HG02852 (cell line): ENCODE measurements around the gene SLC6A8.
"Not testable (repeated sequence)": the region's sequence is repeated elsewhere in the genome, so short reads cannot be mapped to it uniquely, and the experiment has no call there.

Source experiments
- ATAC-seq: cut with Tn5 transposase; IDR thresholded peaks from one replicate; pipeline ENCODE4 v1.9.1; 2021; ENCODE audit warnings: mild to moderate bottlenecking, moderate library complexity; ENCODE audit not compliant: unreplicated experiment

SLC6A8 gene

DNA sequence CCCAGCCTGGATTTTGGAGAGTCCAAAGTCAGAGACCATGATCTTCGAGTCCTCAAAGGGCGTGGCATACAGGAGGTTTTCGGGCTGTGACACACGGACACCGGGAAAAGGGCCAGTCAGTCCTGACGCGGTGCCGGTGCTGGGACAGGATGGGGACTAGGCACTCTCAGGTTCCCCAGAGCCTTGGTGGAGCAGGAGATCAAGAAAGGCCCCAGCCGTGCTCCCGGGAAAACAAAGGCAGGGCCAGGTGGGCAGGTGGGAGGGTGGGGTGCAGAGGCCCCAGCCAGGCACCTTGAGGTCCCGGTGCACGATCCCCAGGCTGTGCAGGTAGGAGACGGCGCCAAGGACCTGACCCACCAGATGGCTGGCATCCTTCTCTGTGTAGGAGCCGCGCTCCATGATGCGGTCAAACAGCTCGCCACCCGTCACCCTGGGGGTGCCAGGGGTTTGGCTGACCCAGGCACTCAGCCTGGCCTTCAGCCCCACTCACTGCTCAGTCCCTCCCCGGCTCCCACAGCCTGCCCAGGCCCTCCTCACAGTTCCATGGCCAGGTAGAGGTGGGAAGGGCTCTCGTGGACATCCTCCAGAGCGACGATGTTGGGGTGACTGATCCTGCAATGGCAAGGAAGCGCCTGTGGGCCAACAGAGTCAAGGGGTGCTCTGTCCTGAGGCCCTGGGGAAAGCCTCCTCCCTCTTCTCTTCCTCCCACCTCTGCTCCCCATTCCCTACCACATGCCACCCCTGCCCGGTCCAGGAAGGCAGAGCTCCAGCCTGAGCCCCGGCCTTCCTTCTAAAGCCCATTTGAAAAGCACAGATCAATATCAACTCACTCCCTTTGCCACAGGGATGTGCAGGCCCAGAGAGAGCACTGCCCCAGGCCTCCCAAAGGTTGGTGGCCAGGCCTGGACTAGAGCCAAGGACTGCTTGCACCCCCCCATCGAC, 15.9 kb upstream of the SLC6A8 start:
- no peak for ATAC-seq

DNA sequence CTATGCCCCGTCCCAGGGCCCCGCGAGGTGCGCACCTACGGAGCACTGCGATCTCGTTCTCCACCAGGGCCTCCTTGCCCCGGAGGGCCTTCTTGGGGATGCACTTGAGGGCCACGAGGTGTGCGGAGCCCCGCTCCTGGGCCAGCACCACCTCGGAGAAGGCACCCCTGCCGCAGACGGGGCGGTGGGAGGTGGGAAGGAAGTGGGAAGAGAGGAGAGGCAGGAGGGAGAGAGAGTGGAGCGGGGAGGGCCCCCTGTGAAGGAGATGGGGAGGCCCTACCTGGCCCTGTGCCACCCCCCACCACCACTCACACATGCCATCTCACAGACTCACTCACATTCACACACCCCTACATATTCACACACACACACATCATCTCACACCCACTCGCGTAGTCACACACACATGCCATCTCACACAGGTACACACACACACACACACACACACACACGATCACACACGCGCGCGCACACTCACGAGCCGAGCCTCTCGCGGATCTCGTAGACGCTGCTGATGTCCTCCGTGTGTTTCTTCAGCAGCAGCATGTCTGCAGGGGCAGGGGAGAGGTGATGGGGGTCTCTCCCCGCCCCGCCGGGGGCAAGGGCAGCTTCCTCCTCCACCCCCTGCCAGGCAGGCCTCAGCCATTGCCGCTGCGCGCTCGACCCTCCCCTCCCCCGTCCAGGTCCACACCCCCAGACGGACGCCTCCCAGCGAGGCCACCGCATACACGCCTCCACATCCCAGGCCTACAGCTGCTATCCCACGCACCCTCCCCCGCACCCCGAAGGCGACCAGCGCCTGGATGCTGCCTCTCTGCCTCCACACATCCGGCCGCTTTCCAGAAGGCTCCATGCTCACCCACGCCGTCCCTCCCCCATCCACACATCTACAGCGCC, 14.9 kb upstream of the SLC6A8 start:
- no peak for ATAC-seq

DNA sequence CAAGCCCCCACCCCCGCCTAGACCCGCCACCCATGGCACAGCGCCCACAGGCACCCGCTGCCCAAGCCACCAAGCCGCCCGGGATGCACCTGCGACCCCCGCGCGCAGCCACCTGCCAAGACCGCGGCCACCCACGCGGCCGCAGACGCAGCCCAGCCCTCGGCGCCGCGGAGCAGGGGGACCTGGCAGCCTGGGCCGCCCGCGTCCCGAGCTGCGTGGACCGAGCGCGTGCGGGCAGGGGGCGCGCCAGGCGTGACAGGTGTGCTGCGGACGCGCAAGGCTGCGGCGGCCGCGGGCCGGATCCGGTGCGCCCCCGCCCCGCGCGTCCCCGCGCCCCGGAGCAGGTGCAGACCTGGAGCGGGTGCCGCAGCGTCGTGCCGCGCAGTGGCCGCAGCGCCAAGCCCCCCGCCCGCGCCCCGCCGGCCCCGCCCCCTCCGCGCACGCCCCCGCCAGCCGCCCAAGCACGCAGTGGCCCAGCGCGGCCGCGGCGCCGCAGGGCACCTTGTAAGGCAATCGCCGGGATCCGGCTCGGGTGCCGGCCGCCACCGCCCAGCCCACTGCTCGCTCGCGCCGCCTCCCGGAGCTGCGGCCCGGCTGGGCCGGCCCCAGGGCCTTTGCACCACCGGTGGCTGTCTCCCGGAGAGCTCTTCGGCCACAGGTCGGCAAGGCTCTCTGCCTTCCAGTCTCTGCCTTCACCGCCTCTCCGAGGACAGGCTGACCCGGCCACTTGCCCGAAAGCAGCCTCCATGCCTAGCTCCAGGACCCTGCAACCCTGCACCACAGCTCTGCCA, 14.1 kb upstream of the SLC6A8 start, which contains the start of gene PNCK:
Gene PNCK (minus strand): TSS at position 386 of the 791 bp plus-strand sequence. CDS start 737 bp downstream, outside the sequence.
- ATAC-seq = no peak

DNA sequence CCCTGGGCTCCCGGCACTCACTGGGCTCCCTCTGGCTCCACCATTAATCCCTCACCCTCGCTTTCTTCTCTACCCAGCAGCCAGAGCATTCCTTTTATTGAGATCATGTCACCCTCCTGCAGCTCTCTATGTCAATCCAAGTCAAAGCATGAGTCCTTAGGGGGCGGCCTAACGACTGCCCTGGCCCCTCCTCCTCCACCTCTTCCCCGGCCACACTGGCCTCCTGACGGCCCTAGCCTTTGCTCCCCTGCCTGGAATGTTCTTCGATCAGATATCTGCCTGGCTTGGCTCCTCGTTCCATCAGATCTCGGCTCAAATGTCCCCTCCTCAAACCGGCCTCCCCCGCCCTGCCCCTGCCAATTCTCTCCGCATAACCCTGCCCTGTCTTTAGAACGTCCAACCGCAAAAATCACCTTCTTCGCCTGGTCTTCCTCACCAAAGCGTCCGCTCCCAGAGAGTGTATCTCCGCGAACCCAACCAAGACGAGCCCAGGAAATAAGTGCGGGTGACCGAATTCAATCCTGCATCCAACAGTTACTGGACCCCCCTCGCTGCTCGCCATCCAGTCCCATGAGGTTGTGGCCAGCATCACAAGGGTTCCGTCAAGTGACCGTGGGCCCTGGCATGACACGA, 13.4 kb upstream of the SLC6A8 start:
- no peak for ATAC-seq

DNA sequence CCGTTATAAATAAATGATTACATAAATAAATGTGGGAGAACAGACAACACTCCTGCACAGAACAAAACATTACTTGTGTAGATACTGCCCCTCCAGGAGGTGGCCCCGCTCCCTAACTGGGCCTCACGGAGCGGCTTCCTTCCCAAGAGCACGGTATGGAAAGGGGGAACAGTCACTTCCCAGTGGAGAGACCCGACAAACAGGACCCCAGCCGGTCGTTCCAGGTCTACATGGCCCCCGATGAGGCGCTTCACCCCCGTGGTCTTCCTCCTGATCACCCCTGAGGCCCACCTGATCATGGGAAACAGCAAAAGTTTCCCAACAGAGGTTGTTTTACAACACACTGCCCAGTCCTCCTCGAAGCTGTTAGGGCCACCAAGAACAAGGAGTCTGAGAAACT, 6.6 kb upstream of the SLC6A8 start:
- ATAC-seq = no peak

DNA sequence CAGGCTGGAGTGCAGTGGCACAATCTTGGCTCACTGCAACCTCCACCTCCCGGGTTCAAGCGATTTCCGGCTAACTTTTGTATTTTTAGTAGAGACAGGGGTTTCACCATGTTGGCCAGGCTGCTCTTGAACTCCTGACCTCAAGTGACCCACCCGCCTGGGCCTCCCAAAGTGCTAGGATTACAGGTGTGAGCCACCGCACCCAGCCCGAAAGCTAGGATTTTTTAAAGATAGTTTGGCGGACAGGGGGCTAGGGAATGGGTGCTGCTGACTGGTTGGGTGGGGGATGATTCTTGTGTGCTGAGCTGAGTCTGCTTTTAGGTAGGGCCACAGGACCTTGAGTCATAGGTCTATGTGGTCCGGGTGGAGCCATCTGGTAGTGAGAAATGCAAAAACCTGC, 4.2 kb upstream of the SLC6A8 start:
- ATAC-seq = not testable (repeated sequence)

DNA sequence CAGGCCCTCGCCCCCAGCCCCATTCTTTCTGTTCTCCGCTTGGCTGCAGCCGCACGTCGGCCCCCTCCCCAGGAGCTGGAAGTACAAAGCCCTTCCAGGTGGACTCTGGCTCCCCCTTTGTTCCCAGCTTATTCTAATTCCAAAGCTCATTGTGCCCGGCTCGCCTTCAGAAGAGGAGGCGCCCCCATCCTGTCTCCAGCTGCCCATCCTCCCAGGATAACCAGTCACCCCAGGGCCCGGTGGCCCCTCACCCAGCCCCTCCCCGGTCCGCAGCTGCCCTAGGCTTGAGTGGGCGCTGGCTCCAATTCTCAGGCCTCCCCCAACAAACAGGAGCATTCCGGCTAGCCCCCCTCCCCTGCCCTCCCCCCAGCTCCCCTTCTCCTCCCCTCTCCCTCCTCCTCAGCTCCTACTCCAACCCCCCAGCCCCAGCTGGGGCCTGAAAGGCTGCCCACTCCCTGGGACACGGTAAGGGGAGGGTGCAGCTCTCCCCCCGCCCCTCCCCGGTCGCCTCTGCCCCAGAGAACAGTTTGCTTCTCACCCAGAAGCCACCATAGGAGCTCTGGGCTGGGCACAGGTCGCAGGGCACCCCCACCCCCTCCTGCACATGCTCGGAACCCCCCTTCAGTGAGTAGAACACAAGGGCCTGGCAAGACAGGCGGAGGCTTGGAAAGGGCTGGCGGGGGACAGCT, 3.1 kb upstream of the SLC6A8 start:
- no peak for ATAC-seq

DNA sequence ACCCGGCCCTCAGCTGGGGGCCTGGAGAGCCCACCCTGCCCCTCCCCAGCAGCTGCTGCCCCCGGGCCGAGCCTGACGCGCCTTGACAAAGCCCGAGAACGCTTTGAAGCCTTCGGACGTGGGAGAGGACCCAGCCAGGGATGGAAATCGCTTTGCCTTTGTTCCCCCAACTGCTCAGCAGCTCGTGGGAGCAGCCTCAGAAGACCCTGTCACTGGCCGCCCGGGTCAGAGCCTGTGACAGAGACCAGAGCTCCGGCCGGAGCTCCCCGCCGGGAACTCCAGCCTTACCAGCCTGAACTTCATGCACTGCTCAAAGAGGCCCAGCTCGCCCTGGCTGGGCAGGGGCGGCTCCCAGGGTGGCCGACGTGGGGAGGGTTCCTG, 2.6 kb upstream of the SLC6A8 start:
- no peak for ATAC-seq

DNA sequence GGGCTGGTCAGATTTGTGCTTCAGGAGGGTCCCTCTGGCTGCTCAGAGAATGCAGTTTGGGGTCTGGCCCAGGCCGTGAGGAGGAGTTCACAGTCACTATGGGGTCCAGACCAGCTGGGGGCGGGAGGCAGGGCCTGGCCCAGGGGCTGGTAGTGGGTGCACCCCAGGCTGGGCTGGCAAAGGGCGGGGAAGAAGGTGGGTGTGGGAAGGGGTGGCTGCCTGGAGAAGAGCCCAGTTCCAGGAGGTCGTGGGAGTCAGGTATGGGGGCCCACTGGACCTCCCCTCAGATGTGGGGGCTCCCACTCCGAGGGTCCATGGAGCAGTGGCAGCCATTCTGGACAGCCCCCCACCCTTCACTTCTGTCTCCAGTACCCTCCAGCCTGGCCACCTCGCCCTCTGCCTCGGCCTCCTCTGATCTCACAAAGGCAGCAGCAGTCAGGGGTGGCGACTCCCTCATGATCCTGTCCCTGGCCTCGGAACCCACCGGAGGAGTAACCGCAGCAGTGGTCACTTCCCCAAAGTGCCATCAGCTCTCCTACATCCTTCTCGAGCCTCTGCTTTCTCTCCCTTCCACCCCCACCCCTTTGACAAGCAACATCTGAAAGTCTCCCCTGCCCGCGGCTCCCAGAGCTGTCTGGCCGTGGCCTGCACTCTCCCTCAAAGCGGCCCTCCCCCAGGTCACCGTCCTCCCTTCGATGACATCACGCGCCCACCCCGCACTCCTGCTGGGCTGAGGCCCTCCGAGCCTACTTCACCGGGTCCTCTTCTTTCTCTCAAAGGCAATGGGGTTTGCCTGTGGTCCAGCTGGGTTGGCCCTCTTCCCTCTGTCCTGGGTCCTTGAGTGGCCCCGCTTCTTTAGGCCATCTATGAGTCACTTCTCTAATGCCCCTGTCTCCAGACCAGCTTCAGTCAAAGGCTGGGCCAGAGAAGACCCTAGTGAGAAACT, 1.7 kb upstream of the SLC6A8 start:
- no peak for ATAC-seq

DNA sequence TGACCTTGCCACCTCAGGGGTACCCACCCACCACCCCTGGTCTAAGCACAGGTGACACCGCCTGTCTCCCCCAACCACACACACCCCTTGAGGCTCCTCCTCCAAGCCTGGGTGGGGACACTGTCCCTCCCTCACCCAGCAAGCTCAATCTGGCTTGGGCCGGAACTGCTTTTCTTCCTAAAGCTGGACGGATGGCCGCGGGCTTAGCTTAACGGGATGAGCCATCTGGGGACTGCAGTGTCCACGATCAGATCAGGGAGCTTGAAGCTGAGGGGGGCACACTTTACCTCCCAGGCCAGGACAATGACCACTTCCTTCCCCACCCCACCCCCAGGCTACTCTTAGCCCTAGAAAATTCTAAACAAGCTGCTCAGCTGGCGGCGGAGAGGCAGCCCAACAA, 1.0 kb upstream of the SLC6A8 start:
- ATAC-seq = no peak

DNA sequence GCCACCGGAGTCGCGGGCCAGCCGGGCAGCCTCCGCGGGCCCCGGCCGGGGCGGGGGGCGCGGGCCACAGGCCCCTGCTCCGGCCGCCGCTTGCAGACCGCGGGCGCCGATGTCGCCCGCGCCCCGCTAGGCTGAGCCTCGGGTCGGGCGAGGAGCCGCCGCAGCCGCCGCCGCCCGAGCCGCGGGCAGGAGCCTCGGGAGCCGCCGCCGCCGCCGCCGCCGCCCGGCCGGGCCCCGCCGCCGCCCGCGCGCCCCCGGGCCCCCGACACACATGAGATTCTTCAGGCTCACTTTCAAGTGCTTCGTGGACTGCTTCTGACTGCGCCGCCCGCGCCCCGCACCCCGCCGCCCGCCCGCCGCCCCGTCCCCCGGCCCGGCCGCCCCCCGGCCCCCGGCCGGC, 345 bp downstream of the SLC6A8 start:
- ATAC-seq = no peak

DNA sequence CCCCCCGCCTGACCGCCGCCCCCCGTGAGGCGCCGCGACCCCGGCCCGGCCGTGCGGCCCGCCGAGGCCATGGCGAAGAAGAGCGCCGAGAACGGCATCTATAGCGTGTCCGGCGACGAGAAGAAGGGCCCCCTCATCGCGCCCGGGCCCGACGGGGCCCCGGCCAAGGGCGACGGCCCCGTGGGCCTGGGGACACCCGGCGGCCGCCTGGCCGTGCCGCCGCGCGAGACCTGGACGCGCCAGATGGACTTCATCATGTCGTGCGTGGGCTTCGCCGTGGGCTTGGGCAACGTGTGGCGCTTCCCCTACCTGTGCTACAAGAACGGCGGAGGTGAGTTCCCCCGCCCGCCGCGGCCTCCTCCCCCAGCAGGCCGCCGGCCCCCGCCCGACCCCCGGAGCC, 780 bp downstream of the SLC6A8 start:
- no peak for ATAC-seq

DNA sequence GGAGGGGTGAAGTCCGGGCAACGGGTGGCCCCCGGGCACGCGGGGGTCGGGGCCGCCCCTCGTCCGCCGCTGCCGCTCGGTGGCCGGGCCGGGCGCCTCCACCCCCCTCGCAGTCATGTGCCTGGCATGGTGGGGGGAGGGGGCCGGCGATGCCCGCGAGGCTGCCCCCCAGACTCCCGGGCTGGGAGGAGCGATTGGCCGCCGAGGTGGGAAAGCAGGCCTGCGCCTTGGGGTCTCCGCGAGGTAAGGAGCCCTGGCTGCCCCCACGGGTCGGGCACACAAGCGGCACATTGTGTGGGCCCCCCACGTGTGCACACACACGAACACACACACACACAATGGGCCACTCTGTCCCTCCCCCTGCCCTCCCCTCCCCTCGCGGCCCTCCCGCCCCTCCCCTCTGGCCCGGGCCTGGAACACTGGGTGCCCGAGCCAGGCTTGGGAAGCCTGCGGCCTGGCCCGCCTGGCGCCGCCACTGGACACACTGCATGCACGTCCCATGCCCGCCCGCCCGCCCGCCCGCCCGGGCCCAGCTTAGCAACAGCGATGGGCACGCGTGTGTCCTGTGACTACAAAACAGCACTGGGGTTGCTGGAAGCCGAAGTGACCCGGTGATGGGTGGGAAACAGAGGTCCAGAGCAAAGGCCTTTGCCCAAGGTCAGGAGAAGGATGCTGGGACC, 1.3 kb downstream of the SLC6A8 start:
- no peak for ATAC-seq

DNA sequence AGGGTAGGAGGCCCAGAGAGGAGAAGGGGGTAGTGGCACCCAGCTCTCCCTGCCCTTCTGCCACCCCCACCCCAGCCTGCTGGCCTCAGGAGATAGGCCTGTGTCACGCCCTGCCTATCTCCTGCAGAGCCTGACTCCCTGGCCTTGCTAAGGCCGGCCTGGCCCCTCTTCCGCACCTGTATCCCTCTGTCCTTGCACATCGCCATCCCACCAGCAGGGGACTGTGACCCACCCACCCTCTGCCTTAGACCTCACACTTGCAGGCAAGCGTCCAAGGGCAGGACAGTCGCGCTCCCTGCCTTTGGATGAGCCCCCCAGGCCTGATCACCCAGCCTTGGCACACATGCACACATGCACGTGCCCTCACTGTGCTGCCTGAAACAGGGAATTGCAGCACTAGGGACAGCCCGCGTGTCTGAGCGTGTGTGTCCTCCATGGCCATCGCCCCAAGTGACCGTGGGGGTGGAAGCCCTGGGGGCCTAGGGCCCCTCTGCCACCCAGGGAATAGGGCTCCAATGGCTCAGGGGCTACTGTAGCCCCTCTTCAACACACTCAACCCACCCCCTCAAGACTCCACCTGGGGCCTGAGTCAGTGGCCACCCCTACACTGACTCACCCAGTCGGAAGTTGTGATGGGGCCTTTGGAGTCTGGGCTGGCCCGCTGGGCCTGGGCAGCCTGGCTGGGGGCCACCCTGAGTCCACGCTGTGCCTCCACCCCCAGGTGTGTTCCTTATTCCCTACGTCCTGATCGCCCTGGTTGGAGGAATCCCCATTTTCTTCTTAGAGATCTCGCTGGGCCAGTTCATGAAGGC, 2.1 kb downstream of the SLC6A8 start:
- no peak for ATAC-seq

DNA sequence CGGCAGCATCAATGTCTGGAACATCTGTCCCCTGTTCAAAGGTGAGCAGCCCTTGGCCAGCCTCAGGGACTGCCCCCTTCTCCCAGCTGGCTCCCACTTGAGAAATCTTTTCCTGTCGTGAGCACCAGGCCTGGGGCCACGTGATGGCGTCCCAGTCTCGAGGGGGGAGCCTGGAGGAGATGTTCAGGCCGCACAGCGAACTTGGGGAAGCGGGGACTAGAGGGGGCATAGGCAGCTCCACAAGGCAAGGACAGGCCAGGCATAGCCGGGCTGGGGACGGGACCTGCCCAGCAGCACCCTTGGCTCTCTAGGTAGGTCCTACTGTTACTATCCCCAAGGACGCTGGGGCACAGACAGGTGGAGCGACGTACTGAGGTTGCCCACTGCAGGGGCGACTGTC, 2.7 kb downstream of the SLC6A8 start:
- ATAC-seq = no peak

DNA sequence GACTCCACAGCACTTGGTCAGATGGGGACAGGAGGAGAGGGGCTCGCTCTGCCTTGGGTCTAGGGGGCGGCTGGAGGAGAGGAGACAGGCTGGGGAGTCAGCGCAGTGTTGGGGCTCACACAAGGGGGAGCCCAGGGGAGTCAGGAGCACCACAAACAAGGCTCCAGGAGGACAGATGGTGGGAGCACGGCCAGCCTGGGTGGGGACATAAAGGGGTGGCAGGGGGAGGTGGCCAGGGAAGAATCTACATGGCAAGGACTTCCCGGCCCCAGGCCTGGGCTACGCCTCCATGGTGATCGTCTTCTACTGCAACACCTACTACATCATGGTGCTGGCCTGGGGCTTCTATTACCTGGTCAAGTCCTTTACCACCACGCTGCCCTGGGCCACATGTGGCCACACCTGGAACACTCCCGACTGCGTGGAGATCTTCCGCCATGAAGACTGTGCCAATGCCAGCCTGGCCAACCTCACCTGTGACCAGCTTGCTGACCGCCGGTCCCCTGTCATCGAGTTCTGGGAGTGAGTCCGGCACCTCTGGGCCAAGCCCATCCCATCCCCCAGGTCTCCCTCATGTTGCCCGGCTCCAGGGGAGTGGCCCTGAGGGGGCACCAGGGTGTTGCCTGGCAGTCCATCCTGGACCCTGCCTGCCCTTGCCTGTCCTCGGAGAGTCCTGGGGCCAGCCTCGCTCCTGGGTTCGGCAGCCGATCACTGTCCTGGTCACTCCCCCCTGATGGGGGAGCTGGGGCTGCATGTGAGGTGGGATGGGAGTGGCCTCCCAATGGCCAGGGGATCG, 3.5 kb downstream of the SLC6A8 start:
- not testable (repeated sequence) for ATAC-seq

DNA sequence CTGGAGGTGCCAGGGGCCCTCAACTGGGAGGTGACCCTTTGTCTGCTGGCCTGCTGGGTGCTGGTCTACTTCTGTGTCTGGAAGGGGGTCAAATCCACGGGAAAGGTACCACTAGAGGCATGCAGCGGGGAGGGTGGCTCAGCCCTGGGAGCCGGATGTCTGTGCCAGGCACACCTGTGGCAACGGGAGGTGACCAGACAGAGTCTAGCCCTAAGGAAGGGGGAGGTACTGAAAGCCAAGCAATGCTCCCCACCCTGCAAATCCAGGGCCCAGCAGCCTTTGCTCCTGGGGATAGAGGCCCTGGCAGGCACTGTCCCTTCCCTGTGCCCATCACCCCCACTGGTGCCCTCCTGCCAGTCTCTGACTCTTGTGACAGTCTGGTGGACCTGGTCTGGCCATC, 4.3 kb downstream of the SLC6A8 start:
- ATAC-seq = no peak
